SU-DHL-6 (cell line): Measurements from ENCODE around the gene S100A9.

Source experiments
- H2AFZ ChIP-seq: fragments of 200-600 bp; sonication (generic); 2 replicates; pipeline ENCODE4 v1.6.1; 2014; ENCODE audit warnings: low read depth, mild to moderate bottlenecking, moderate library complexity, mixed read lengths, antibody characterized with exemption, low read length; ENCODE audit not compliant: severe bottlenecking
- H3F3A ChIP-seq: fragments of 200-600 bp; shearing (Covaris generic); 2 replicates; pipeline ENCODE4 v1.6.0; 2016; ENCODE audit warnings: antibody characterized with exemption, mild to moderate bottlenecking; ENCODE audit not compliant: insufficient read depth
- H3K27ac ChIP-seq: fragments of 200-600 bp; sonication (generic); 2 replicates; pipeline ENCODE4 v1.5.1; 2016; ENCODE audit warnings: low read depth, mild to moderate bottlenecking, low read length, moderate library complexity, mixed read lengths
- H3K27me3 ChIP-seq: fragments of 200-600 bp; sonication (generic), shearing (Covaris generic); 2 replicates; pipeline ENCODE4 v1.6.0; 2014; ENCODE audit warnings: mild to moderate bottlenecking, low read length
- H3K36me3 ChIP-seq: fragments of 200-600 bp; sonication (generic); 2 replicates; pipeline ENCODE4 v1.6.1; 2014; ENCODE audit warnings: mild to moderate bottlenecking, low read length, mixed read lengths
- H3K4me2 ChIP-seq: fragments of 300-600, 200-600 bp; shearing (Covaris generic), sonication (generic); 2 replicates; pipeline ENCODE4 v1.6.0; 2014; ENCODE audit warnings: low read length, low read depth, mild to moderate bottlenecking; ENCODE audit not compliant: poor library complexity, severe bottlenecking
- H3K4me3 ChIP-seq: fragments of 200-600 bp; sonication (generic); 2 replicates; pipeline ENCODE4 v1.5.1; 2014; ENCODE audit warnings: antibody characterized with exemption, low read length, mild to moderate bottlenecking, mixed read lengths; ENCODE audit not compliant: insufficient read depth, poor library complexity, severe bottlenecking
- H3K79me2 ChIP-seq: fragments of 200-600 bp; sonication (generic); 2 replicates; pipeline ENCODE4 v1.6.1; 2014; ENCODE audit warnings: mild to moderate bottlenecking, low read length, moderate library complexity; ENCODE audit not compliant: insufficient read depth
- H3K9ac ChIP-seq: fragments of 200-600 bp; sonication (generic); 2 replicates; pipeline ENCODE4 v1.7.0; 2014; ENCODE audit warnings: mild to moderate bottlenecking, low read length
- H3K9me2 ChIP-seq: fragments of 200-600 bp; sonication (generic); replicated peaks from 2 replicates; pipeline ENCODE4 v1.6.1; 2014; ENCODE audit warnings: low read length; ENCODE audit not compliant: insufficient read depth
- H3K9me3 ChIP-seq: fragments of 200-600 bp; sonication (generic); 2 replicates; pipeline ENCODE4 v1.6.1; 2014; ENCODE audit warnings: low read length, mixed read lengths; ENCODE audit not compliant: insufficient read depth
- H4K20me1 ChIP-seq: fragments of 200-600 bp; sonication (generic); 2 replicates; pipeline ENCODE4 v1.6.1; 2014; ENCODE audit warnings: low read depth, mild to moderate bottlenecking, antibody characterized with exemption, low read length, moderate library complexity, mixed read lengths
- EZH2phosphoT487 ChIP-seq: fragments of 200-600 bp; sonication (generic), shearing (Covaris generic); conservative IDR thresholded peaks from 2 replicates; pipeline ENCODE4 v1.6.1; 2018; ENCODE audit warnings: mild to moderate bottlenecking, antibody characterized with exemption, low read length, moderate library complexity, mixed read lengths
- TF ChIP-seq, protein P1 (sequence below): fragments of 200-600 bp; sonication (generic); IDR thresholded peaks from one replicate; pipeline ENCODE4 v1.5.1; 2017; ENCODE audit warnings: antibody characterized with exemption, mild to moderate bottlenecking, low read length, moderate library complexity; ENCODE audit not compliant: insufficient read depth, poor library complexity, severe bottlenecking

The S100A9 gene

DNA sequence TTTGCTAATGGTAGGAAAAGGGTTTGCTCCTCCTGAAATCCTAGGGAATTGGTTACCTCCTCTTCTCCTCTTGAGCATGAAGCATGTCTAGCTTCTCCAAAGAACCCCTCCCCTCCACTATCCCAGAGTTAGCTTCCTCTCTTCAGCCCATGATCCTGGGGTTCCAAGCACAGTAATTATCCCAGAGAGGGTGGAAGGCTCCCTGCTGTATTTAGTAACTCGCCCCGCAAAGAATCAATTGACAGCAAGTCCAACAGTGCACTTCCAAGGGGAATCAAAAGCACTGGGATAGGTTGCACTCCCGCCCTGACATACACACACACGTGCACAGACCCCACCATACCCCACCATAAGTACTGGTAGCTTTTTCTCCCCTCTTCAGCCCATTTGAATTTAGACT is 30.1 kb downstream of the S100A9 start:
- Histone ChIP-seq H4K20me1 (no peaks in the 10 kb centered on the region), H3K27ac (no peak overlapping the region), H3K27me3 (no peaks in the 10 kb centered on the region), H3K9me3 (no peaks in the 10 kb centered on the region), H3K36me3 (no peaks in the 10 kb centered on the region), H3K4me3 (no peak overlapping the region), H3K9ac (no peak overlapping the region), H3K9me2 (no peaks in the 10 kb centered on the region), H3F3A (no peaks in the 10 kb centered on the region), H3K4me2 (no peak overlapping the region), H3K79me2 (no peaks in the 10 kb centered on the region), H2AFZ (no peak overlapping the region)
- TF ChIP-seq, protein P1, sequence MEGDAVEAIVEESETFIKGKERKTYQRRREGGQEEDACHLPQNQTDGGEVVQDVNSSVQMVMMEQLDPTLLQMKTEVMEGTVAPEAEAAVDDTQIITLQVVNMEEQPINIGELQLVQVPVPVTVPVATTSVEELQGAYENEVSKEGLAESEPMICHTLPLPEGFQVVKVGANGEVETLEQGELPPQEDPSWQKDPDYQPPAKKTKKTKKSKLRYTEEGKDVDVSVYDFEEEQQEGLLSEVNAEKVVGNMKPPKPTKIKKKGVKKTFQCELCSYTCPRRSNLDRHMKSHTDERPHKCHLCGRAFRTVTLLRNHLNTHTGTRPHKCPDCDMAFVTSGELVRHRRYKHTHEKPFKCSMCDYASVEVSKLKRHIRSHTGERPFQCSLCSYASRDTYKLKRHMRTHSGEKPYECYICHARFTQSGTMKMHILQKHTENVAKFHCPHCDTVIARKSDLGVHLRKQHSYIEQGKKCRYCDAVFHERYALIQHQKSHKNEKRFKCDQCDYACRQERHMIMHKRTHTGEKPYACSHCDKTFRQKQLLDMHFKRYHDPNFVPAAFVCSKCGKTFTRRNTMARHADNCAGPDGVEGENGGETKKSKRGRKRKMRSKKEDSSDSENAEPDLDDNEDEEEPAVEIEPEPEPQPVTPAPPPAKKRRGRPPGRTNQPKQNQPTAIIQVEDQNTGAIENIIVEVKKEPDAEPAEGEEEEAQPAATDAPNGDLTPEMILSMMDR, result no peak
- no peak for TF ChIP-seq EZH2phosphoT487

DNA sequence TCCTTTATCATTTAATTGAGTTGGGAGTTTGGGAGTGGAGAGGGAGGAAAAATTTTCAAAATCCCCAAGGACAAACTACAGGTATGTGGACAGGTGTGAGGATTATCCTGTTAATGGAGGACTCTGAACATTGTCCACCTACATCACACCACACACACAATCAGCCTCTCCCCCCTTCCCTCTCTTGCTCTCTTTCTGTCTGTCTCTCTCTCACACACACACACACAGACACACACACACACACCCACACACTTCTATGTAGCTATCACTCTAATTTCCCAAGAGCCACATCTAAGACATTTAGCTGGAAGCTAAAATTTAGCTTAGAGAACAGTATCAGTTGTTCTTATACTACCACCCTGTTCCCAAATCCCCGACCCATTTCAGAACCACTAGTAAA is 31.7 kb downstream of the S100A9 start:
- H3F3A ChIP-seq, result no peaks in the 10 kb centered on the region
- no peaks in the 10 kb centered on the region for H3K9me2 ChIP-seq
- H3K27ac ChIP-seq, result no peak overlapping the region
- H3K9me3 ChIP-seq, result no peaks in the 10 kb centered on the region
- no peak overlapping the region for H2AFZ ChIP-seq
- no peak overlapping the region for H3K4me3 ChIP-seq
- H4K20me1 ChIP-seq, result no peaks in the 10 kb centered on the region
- TF ChIP-seq, protein P1, result no peak
- TF ChIP-seq EZH2phosphoT487, result no peak
- no peaks in the 10 kb centered on the region for H3K79me2 ChIP-seq
- H3K4me2 ChIP-seq, result no peak overlapping the region
- H3K27me3 ChIP-seq, result no peaks in the 10 kb centered on the region
- no peaks in the 10 kb centered on the region for H3K36me3 ChIP-seq
- no peak overlapping the region for H3K9ac ChIP-seq

- Histone ChIP-seq H3K27me3 (no peaks in the 10 kb centered on the region), H3K27ac (no peak overlapping the region), H3K4me3 (no peak overlapping the region), H3K9me2 (no peaks in the 10 kb centered on the region), H3K4me2 (no peak overlapping the region), H3K9me3 (no peaks in the 10 kb centered on the region), H2AFZ (no peak overlapping the region), H3K9ac (no peak overlapping the region), H3K36me3 (no peaks in the 10 kb centered on the region), H3K79me2 (no peaks in the 10 kb centered on the region), H4K20me1 (no peaks in the 10 kb centered on the region), H3F3A (no peaks in the 10 kb centered on the region)
- TF ChIP-seq, protein P1, result no peak
- no peak for TF ChIP-seq EZH2phosphoT487
Measured at GRCh38 chr1:153389973-153390879, 32.6 kb downstream of the S100A9 start.
